Right ventricle myocardium inferior (tissue), 1 donor: ENCODE data around the gene RAB40B. TPM values are rescaled to one million over a fixed set of nuclear protein-coding genes. Genes with fewer than 3 reads are reported as not detected.

ENCODE experiments used
- ATAC-seq: fragments of 200-7000 bp; cut with Tn5 transposase; one replicate; pipeline ENCODE4 v1.9.1; 2020; ENCODE audit warnings: mild to moderate bottlenecking, moderate library complexity
- DNase-seq: peaks from one replicate; pipeline ENCODE4 v3.0.0; 2021; ENCODE audit errors: missing footprints
- intact Hi-C: fragments of 100-400 bp; cut with DNase I; formaldehyde crosslinking; loops from one replicate; pipeline ENCODE4 v1.11.0; 2022
- total RNA-seq: library from RNA; stranded (reverse); fragmentation: NEBNext Ultra II Directional; extraction: Animal tissue kit (Norgen Biotek cat#: 25700); gene quantifications from one replicate; pipeline ENCODE4 v1.2.1, GENCODE V29; 2021
- donor health status: DM: no; HTN: yes; CAD: no; lungs with severe emphysema.

Gene RAB40B
- total RNA-seq, 1 donor from 2014 or later = 19.9 TPM

- ATAC-seq = no peak
- no peak for DNase-seq
- intact Hi-C loops = loop anchor here (5.0 kb wide), 1 partner anchor 50 kb away; the partner anchor contains the start of gene WDR45B
Measured at GRCh38 chr17:82696916-82697807, 1.3 kb downstream of the RAB40B start.

GRCh38 chr17:82696259-82696658, 2.2 kb downstream of the RAB40B start:
- DNase-seq = no peak
- intact Hi-C loops = loop anchor here (5.0 kb wide), 1 partner anchor 49 kb away; the partner anchor contains the start of gene WDR45B
- ATAC-seq = no peak

GRCh38 chr17:82694647-82695046, 3.9 kb downstream of the RAB40B start:
- intact Hi-C loops = loop anchor here (5.0 kb wide), 1 partner anchor 47 kb away; the partner anchor contains the start of gene WDR45B
- no peak for DNase-seq
- no peak for ATAC-seq

- intact Hi-C loops = no loop called here
- no peak for DNase-seq
- no peak for ATAC-seq
Measured at GRCh38 chr17:82693168-82693867, 5.2 kb downstream of the RAB40B start.

GRCh38 chr17:82692268-82692667, 6.2 kb downstream of the RAB40B start:
- DNase-seq (no peak), ATAC-seq (no peak)
- intact Hi-C loops = no loop called here

GRCh38 chr17:82691714-82692113, 6.8 kb downstream of the RAB40B start:
- DNase-seq = no peak
- ATAC-seq = no peak
- intact Hi-C loops = no loop called here

- DNase-seq = no peak
- intact Hi-C loops = no loop called here
Measured at GRCh38 chr17:82690786-82691489, 7.6 kb downstream of the RAB40B start.

GRCh38 chr17:82689077-82689476, 9.4 kb downstream of the RAB40B start:
- DNase-seq = no peak
- ATAC-seq = no peak
- intact Hi-C loops = no loop called here

More at GRCh38 chr17:82690786-82691489, 7.6 kb downstream of the RAB40B start:
- ATAC-seq = no peak

GRCh38 chr17:82687871-82688270, 10.6 kb downstream of the RAB40B start:
- no peak for ATAC-seq
- intact Hi-C loops = no loop called here
- DNase-seq = no peak

GRCh38 chr17:82687375-82687861, 11.1 kb downstream of the RAB40B start:
- ATAC-seq = no peak
- intact Hi-C loops = no loop called here
- no peak for DNase-seq

GRCh38 chr17:82686366-82687324, 11.9 kb downstream of the RAB40B start:
- intact Hi-C loops = no loop called here
- no peak for DNase-seq
- ATAC-seq = peak; percentile 43

GRCh38 chr17:82685291-82685690, 13.2 kb downstream of the RAB40B start:
- ATAC-seq (no peak), DNase-seq (no peak)
- intact Hi-C loops = no loop called here

GRCh38 chr17:82684228-82684841, 14.2 kb downstream of the RAB40B start:
- ATAC-seq (no peak), DNase-seq (no peak)
- intact Hi-C loops = no loop called here

GRCh38 chr17:82683534-82683933, 15.0 kb downstream of the RAB40B start:
- DNase-seq (no peak), ATAC-seq (no peak)
- intact Hi-C loops = no loop called here

GRCh38 chr17:82681547-82681946, 17.0 kb downstream of the RAB40B start:
- DNase-seq = no peak
- no peak for ATAC-seq
- intact Hi-C loops = no loop called here

- intact Hi-C loops = no loop called here
- ATAC-seq (peak; percentile 10), DNase-seq (no peak)
Measured at GRCh38 chr17:82679586-82680465, 18.7 kb downstream of the RAB40B start.
